Stimulated activated CD8-positive, alpha-beta memory T cell treated with anti-CD3 and anti-CD28 coated beads, Interleukin-4, amount 100 ng/mL, for 1 hour (primary cell): ENCODE data around the gene FBXL12.
"Not testable (repeated sequence)": the region's sequence is repeated elsewhere in the genome, so short reads cannot be mapped to it uniquely, and the experiment has no call there.

Experiments
- DNase-seq, 2 donors: peaks; one replicate each; pipeline ENCODE4 v3.0.0-alpha.2; 2020; ENCODE audit warnings: low read depth in 2 of 2, low spot score in 1 of 2

Gene FBXL12

DNA sequence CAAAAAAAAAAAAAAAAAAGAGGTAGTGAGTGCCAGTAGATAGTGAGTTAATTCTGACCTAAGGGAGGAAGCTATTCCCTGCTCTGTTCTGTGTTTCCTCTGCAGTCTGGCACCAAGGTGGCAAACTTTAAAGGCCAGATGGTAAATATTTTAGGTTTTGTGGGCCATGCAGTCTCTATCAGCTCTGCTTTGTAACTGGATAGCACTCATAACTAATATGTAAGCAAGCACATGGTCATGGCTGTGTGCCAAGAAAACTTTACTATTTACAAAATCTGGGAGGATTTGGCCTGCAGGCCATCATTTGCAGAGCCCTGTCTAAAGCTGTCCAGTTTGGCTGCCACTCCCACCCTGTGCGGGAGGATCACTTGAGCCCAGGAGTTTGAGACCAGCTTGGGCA, 20.5 kb upstream of the FBXL12 start:
- DNase-seq = no peak

DNA sequence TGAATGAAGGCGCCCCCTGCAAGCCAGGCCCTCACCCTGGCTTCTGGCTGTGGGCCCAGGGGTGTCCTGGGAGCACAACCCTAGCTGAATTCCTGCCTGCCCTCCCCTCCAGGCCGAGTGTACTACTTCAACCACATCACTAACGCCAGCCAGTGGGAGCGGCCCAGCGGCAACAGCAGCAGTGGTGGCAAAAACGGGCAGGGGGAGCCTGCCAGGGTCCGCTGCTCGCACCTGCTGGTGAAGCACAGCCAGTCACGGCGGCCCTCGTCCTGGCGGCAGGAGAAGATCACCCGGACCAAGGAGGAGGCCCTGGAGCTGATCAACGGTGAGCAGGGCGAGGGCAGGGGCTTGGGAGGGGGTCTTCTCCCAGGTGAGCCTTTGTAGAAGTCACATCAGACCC, 19.4 kb upstream of the FBXL12 start:
- no peak for DNase-seq

DNA sequence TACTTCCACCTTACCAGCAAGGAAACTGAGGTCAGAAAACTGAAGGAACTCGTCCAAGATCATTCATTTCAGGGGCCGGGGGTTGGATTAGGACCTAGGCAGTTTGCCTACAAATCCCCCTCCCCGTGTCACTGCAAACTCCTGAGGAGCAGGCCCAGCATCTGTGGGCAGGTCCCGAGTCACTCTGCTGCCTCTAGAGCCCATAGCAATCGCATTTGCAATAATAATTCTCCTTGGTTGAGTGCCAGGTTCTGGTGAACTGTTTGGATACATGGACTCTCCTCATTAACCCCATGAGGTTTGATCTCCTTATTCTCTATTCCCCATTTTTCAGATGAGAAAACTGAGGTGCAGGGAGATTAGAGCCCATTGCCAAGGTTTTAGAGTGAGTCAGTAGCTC, 17.1 kb upstream of the FBXL12 start:
- DNase-seq = no peak

DNA sequence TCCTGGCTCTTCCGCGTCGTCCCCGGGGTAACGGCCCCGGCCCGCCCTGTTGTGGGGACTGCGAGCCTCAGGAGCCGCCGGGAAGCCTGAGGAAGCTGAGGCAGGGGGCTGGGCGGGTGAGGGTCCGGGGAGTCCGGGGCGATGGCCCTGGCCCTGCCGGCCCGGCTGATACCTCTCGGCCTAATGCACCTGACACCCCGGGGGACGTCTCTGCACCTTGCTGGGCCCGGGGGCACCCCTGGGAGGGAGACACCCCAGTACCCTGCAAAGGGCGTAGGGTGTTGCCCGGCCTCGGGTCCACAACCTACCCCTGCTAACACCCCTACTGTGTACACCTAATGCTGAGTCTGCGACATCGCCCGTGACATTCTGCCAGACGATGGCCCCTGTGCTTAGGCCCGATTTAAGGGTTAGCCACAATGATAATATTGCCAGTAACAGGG, 16.6 kb upstream of the FBXL12 start:
- no peak for DNase-seq

DNA sequence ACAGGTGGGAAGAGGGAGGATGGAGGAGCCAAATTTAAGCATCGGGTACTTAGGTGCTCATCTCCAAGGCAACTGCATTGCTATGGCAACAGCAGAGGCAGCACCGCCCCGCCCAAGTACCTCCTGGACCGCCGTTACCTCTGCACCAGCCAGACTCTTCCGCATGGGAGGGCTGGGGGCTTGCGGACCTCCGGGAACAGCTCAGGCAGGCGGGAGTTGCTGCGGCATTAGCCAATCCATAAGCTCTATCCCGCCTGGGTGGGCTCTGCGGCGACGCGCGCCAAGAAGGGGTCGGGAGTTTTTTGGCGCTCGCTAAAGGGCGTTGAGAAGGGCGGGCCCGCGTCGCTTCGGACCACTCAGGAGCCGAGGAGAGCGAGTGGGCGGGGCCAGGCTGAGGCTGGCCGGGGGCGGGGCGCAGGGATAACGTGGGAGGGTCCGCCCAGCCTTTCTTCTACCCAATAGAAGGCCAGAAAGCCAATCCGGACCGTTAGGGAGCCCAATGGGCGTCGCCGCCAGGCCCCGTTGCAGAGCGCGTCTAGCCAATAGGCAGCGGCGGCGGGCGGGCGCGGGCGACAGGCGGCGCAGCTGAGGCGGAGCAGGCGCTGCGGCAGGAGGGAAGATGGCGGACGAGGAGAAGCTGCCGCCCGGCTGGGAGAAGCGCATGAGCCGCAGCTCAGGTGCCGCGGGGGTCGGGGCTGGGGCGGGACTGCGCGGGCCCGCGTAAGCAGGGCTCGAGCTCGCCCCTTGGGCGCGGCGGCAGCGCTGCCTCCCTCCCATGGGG, 16.0 kb upstream of the FBXL12 start, which contains the start of gene PIN1:
Gene PIN1, plus strand, starts transcription at position 593 of the 781 bp plus-strand sequence. Its CDS starts 27 bp downstream, at position 620.
- DNase-seq = peak; percentile 95 to 98

DNA sequence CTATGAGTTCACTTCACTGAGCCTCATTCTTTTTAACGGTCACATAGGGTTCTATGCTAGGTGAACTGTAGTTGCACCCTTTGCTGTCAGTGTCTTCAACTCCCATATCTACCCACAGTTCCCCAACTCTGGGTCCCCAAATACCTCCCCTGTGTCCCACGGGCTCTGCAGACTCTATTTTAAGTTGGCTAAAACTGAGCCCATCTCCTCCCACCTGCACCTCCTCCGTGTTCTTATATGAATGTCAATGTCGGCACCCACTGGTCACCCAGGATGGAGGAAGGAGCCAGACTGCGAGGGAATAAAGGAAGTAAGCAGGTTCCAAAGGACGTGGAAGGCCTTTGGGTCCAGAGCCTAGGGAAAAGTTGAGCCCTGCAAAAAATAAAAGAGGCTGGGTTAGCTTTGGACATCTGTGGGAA, 15.4 kb upstream of the FBXL12 start:
- no peak for DNase-seq

DNA sequence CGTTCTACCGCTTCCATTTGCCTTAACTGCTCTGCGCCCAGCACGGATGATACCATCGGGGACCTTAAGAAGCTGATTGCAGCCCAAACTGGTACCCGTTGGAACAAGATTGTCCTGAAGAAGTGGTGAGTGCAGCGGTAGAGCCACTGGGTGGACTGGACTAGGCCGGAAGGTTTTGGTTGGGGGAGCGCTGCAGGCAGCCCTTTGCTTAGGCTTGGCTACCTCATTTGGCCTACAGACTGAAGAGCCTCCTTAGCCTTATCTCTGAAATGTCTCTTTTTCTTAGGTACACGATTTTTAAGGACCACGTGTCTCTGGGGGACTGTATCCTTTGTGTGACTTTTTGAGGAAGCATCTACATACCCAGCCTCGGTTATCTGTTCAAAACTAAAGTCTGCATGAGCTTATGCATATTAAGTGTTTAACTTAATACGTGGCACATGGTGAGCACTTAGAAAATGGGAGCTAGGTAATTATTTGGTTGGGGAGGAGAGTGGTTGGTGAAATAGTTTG, 9.7 kb upstream of the FBXL12 start:
- DNase-seq = no peak

DNA sequence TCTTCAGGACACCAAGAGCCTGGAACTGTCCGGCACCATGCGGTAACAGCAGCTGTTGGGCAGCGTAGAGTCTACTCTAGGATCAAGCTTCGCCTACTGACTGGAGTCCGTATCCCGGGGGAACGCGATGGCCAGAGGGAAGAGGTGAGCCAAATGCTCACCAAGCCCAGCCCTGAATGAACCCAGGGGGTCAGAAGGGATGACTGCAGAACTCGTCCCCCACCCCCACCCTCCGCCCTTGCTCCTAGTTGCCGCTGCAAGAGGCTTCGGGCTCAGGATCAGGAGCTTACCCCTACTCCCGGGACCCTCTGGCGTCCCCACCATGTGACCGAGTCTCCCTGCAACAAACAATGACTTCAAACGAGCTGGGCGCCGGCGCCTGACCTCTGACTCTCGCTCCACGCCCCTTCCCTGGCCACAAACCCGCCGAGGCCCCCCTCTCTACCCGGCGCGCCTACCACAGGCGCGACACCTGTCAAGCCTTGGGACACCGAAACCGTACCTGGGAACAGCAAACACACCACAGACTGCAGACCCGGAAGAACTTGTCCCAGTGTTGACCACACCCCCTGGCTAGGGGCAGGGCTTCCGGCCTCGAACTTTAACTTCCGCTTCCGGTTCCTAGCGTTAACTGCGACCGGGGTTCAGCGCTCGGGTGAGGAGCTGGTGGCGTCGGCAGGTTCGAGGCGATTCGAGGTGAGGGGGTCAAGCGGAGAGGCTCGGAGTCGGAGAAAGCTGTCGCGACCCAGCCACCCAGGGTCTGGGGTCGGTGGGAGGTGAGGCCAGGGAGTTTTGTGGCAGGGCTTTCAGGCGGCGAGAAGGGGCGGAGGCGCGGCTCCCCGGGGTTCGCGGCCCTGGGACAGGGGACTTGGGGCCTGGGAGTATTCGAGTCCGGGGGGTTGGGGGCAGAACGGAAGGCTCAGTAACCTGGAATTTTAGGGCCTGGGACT, 8.7 kb upstream of the FBXL12 start, which contains the start of gene UBL5:
Gene UBL5, plus strand, starts transcription at position 630 of the 950 bp plus-strand sequence. CDS start 420 bp downstream, outside the sequence.
- DNase-seq = peak; percentile 74 to 79

DNA sequence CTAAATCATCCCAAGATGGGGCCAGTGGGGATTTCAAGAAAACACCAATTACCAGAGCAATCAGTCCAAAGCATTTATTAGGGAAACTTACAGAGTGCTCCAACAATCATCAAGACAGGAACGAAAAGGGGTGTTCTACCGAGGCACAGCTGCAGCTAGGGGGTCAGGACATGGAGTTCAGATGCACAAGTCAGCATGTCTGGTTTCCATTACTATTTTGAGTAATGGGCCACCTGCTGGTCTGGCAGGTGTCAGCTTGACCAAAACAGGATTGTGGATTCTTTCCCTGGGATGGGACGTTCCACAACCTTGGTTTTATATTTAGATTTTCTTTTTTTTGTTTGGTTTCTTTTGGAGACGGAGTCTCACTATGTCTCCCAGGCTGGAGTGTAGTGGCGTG, 4.9 kb upstream of the FBXL12 start:
- no peak for DNase-seq

DNA sequence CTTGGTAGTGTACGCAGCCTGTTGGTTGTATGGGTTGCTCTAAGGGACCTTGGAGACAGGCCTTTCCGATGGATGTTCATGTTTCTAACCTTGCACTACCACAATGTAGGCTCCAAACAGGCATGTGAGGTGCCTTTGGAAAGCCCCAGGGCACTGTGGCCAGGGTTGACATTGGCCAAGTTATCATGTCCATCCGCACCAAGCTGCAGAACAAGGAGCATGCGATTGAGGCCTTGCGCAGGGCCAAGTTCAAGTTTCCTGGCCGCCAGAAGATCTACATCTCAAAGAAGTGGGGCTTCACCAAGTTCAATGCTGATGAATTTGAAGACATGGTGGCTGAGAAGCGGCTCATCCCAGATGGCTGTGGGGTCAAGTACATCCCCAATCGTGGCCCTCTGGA, 1.2 kb upstream of the FBXL12 start:
- not testable (repeated sequence) for DNase-seq

DNA sequence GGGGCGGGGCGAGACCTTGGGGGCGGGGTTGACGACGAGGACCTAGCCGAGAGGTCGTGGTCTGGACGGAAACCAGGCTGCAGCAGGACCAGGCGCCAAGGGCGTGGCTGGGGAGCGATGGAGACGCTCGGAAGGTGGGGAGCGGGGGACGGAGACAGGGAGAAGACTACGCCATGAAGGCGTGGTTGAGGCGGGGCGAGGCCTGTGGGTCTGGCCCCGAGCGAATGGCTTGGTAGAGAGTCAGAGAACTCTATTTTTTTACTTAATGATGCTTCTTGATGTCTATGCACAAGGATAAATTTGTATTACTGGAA, 674 bp upstream of the FBXL12 start:
- DNase-seq = no peak

DNA sequence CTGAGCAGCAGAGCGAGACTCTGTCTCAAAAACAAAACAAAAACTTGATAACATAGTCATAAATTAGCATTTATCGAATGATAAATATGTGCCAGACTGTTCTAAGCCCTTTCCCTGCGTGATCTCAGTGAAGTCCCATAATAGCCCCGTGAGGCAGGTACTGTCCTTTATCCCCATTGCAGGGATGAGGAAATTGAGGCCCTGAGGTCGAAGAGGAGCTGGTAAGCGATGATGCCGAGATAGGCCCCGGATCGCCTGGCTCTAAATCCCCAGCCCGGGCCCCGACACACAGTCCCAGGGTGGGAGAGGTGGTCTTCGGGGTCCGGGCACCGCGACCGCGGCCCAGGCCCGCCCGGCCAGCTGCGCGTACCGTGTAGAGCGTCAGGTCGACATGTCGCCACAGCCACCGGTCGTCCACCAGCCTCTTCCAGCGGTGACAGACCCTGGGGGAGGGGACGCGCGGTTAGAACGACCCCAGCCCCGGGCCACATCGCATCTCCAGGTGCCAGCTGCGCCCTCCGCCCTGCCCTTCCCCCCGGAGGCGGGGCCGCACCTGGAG, 625 bp downstream of the FBXL12 start:
- no peak for DNase-seq

DNA sequence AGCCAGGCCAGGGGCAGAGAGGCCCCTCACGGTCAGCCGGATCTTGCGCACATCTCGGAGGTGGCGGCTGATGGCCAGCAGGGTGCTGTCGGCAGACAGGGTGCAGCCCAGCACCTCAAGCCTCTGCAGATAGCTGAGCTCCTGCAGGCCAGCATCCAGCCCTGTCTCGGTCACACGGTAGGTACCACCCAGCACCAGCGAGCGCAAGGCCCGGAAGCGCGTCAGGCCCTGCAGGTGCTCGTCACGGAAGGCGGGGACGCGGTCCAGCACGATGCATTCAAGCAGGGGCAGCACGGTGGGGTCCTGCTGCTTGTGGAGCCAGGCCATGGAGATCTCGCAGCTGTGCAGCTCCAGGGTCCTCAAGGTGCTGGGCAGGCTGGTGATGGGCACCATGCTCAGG, 7.7 kb downstream of the FBXL12 start:
- no peak for DNase-seq

DNA sequence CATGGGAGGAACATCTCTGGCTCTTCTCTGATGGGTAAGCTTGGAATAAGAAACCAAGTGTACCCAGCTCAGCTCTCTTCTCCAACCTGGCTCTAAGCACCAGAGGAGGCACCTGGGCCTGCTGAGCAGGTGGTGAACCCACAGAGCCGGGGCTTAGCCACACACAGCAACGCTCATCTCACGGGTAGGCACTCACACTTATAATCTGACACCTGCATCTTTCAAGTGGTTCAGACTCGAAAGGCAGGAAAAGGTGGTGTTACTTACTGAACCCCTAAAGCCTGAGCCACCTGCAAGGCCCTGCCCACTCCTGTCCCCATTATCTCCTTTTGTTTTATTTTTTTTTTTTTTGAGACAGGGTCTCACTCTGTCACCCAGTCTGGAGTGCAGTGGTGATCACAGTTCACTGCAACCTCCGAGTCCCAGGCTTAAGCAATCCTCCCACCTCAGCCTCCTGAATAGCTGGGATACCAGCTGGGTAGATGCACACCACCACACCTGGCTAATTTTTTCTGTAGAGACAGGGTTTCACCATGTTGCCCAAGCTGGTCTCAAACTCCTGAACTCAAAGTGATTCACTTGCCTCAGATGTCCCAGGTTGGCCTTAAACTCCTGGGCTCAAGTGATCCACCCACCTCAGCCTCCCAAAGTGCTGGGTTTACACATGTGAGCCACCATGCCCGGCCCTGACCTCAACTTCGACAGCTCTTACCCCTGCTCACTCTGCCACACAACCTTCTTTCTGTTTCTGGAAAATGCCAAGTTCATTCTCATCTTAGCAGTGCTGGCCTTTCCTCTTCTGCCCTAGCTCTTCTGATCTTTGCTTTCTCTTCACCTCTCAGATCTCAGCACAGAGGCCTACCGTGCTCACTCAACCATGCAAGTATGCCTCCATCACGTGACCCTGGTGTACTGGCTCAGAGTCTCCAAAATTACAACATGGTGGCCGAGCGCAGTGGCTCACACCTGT, 9.7 kb downstream of the FBXL12 start:
- no peak for DNase-seq

DNA sequence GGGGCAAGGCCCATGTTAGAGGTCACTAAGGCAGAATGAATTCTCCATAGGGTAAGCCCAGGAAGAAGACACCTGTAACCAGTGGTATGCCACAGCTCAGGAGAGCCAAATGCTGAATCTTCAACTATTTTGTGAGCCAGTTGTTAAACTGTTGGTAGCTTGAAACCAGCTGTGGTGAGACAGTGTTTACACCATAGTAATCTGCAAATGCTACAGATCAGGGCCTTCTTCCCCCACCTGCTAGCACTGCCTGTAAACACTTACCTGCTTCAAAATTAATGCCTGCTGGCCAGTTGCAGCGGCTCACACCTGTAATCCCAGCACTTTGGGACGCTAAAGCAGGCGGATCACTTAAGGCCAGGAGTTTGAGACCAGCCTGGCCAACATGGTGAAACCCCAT, 12.1 kb downstream of the FBXL12 start:
- no peak for DNase-seq

DNA sequence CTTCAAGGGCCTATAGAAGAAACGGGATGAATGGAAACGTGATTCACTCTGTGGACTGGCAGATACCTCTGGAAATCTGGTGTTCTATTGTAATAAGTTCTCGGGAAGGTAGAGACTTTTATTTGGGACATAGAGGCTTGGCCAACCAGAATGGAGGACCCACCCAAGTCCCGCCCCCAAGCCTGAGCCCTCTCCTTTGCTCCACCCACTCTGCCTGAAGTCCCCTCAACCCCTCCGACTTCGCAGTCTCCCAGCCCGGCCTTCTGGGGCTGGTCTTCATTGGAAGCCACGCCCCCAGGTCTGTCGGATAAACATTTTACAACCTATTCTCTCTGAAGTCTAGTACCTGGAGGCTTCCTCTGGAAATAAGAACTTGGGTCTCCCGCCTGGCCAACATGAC, 16.9 kb downstream of the FBXL12 start:
- no peak for DNase-seq

DNA sequence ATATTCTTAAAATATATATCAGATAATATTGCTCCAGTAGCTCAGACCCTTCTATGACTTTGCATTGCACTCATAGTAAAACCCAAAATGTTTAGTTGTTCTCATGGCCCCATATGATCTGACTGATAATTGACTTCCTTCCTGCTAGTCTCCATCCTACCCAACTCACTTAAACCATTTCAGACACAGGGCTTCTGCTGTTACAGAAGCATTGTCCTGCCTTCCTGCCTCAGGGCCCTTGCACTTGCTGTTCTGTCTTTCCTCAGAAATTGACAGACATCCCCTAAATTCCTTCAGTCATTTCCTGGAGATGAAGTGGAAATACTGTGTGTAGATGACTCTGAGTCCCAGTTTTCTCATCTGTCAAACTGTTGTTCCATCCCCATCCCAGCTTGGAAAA, 19.7 kb downstream of the FBXL12 start:
- no peak for DNase-seq

DNA sequence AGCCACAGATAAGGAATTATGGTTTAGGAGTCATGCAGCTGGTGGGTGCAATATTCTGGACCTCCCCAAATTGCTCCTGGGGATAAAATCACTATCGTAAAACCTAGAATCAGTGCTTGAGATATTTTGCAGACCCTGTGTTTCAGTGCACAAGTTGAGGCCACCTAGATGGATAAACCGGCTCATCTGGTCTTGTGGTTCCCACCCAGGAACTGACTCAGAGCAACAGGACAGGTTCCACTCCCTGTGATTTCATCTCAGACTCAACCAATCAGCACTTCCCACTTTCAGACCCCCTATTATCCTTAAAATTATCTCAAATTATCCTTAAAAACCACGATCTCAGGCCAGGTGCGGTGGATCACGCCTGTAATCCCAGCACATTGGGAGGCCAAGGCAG, 21.0 kb downstream of the FBXL12 start:
- DNase-seq = no peak

DNA sequence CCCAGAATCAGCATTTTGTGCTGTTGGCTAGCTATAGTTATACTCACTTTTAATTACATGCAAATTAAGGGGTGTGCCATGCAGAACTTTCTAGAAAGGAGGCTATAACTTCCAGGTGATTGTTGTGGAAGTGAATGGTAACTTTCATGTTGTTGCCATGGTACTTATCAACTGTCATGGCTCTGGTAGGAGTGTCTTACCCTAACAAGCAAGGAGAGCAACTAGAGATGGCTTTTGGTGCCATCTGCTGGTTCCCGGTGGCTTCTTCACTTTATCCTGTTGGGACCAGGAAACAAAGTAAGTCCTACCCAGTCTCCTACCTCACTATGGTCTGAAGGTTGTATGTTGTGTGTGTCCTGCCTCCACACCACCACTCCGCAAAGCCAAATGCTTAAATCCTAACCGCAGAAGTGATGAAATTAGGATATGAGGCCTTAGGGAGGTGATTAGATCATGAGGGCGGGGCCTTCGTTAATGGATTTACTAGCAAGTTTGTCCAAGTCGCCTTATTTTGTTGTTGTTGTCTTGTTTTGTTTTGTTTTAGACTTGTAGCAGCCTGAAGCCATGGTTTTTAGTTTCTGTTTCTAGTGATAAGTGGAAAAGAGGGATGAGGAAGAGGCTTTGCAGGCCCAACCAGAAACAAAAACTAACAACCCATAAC, 22.6 kb downstream of the FBXL12 start:
- peak; percentile 47 to 66 for DNase-seq

DNA sequence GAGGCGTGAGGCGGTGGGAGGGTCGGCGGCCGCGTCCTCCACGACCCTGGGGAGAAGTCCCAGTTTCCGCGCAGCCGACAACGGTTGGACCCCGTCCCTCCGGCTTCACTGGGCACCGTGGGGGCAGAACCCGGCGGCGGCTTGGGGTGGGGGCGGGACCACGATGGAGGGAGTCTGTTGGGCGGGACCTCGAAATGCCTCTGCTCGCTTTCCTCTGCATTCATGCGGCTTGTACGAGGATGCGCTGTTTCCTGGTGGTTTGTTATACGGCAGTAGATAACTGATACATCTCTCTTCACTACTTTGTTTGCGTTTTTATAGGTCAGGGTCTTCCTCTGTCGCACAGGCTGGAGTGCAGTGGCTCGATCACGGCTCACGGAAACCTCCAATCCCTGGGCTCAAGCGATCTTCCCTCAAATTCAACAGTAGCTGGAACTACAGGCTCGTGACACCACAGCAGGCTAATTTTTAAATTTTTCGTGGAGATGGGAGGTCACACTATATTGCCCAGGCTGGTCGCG, 25.7 kb downstream of the FBXL12 start:
- DNase-seq = peak; percentile 41 to 44
